Dedifferentiated amniotic fluid mesenchymal stem cell (primary cell): ENCODE data around the gene JPH3.
A peak's percentile ranks its signal among the peaks of the same experiment; 100 is the strongest.

Experiments used
- DNase-seq: peaks from one replicate; pipeline ENCODE4 v3.0.0-alpha.2; 2016; ENCODE audit errors: extremely low spot score

JPH3 gene

GRCh38 chr16:87626905-87627304 is 24.6 kb downstream of the JPH3 start:
- DNase-seq: no peak

GRCh38 chr16:87627542-87628245 is 25.4 kb downstream of the JPH3 start:
- no peak for DNase-seq

- DNase-seq: no peak
These were observed 26.1 kb downstream of the JPH3 start for GRCh38 chr16:87628246-87628923.

GRCh38 chr16:87628940-87629339 is 26.6 kb downstream of the JPH3 start:
- DNase-seq: peak; percentile 59

- DNase-seq: no peak
These were observed 28.8 kb downstream of the JPH3 start for GRCh38 chr16:87631067-87631466.

GRCh38 chr16:87634411-87634810 is 32.1 kb downstream of the JPH3 start:
- no peak for DNase-seq

GRCh38 chr16:87635541-87636049 is 33.3 kb downstream of the JPH3 start:
- no peak for DNase-seq

- DNase-seq: peak; percentile 69
These were observed 33.9 kb downstream of the JPH3 start for GRCh38 chr16:87636050-87636684.

GRCh38 chr16:87636741-87637140 is 34.4 kb downstream of the JPH3 start:
- no peak for DNase-seq

- DNase-seq: no peak
These were observed 35.0 kb downstream of the JPH3 start for GRCh38 chr16:87637357-87637756.

GRCh38 chr16:87638736-87639135 is 36.4 kb downstream of the JPH3 start:
- no peak for DNase-seq

GRCh38 chr16:87641721-87642120 is 39.4 kb downstream of the JPH3 start:
- no peak for DNase-seq

GRCh38 chr16:87642491-87642890 is 40.2 kb downstream of the JPH3 start:
- DNase-seq: no peak

- no peak for DNase-seq
These were observed 41.9 kb downstream of the JPH3 start for GRCh38 chr16:87644186-87644585.

- no peak for DNase-seq
These were observed 42.3 kb downstream of the JPH3 start for GRCh38 chr16:87644596-87644995.

- no peak for DNase-seq
These were observed 43.5 kb downstream of the JPH3 start for GRCh38 chr16:87645802-87646201.

- DNase-seq: no peak
These were observed 45.3 kb downstream of the JPH3 start for GRCh38 chr16:87647431-87648185.

GRCh38 chr16:87648236-87648635 is 45.9 kb downstream of the JPH3 start:
- DNase-seq: no peak

- no peak for DNase-seq
These were observed 46.6 kb downstream of the JPH3 start for GRCh38 chr16:87648698-87649487.

- DNase-seq: no peak
These were observed 50.1 kb downstream of the JPH3 start for GRCh38 chr16:87652386-87652785.

- DNase-seq: no peak
These were observed 50.5 kb downstream of the JPH3 start for GRCh38 chr16:87652799-87653198.
